ENCODE data around the gene ELF5.

The ELF5 gene

GRCh38 chr11:34513682-34514449 is at the start of gene ELF5:
Gene ELF5, minus strand, starts transcription at chr11:34513794. Its CDS starts 8,045 bp downstream, at chr11:34505749.
- no peak for DNase-seq

- no peak for DNase-seq
Observed at GRCh38 chr11:34562976-34563375, 49.4 kb upstream of the ELF5 start.

GRCh38 chr11:34560511-34560910 is 46.9 kb upstream of the ELF5 start:
- DNase-seq = no peak

DNA sequence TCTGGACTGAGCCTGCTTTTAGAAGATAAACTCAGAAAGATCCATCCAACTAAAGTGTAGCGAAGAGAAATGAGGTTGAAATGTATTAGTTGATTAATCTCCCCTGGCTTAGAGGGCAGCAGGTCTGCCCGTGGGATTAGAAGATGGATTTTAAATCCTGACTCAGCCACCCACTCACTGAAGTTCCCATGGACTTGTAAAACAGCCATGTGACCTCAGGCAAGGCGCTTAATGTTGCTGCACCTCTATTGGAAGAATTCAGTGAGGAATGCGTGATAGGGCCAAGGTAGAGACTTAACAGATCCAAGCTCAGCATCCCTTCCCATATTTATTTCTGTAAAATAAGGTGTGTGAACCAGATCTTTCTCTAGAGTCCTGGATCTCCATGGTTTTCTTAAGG is 45.1 kb upstream of the ELF5 start:
- DNase-seq = no peak

- no peak for DNase-seq
Observed at GRCh38 chr11:34558211-34558610, 44.6 kb upstream of the ELF5 start.

DNA sequence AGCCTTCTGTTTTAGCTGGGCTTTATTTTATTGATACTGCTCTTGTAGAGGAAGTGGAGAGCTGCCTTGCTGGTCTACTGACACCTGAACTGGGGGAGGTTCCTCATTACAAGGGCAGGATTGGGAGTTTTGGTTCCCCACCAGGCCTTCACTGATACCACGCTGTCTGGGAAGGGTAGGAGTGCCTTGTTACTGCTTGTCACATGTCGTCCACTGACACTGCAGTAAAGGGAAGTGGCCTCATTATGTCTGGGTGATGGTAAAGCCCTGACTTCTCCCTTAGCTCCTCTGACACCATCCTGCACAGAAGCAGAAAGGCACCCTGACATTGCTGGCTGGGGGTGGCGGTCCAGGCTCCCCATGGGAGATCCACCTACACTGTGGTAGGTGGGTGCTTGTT is 38.7 kb upstream of the ELF5 start:
- DNase-seq = no peak

DNA sequence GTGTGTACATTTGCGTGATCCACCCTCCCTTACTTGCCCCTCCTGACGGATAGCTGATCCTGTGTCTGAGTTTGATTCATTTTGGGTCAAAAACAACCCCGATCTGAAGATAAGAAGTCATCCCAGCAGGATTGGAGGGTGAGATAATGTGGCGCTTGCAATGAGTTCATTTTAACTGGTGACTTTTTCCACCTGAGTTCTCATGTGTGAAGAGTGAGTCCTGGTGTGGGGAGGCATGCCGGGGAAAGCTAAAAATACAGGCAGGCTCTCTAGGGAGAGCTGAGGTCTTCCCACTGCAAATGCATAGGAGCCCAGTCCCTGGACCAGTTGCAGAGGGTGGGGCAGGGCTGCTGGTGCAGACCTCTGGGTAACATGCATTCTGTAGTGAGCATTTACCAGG is 35.7 kb upstream of the ELF5 start:
- DNase-seq = no peak

- DNase-seq = no peak
Observed at GRCh38 chr11:34548278-34548677, 34.7 kb upstream of the ELF5 start.

DNA sequence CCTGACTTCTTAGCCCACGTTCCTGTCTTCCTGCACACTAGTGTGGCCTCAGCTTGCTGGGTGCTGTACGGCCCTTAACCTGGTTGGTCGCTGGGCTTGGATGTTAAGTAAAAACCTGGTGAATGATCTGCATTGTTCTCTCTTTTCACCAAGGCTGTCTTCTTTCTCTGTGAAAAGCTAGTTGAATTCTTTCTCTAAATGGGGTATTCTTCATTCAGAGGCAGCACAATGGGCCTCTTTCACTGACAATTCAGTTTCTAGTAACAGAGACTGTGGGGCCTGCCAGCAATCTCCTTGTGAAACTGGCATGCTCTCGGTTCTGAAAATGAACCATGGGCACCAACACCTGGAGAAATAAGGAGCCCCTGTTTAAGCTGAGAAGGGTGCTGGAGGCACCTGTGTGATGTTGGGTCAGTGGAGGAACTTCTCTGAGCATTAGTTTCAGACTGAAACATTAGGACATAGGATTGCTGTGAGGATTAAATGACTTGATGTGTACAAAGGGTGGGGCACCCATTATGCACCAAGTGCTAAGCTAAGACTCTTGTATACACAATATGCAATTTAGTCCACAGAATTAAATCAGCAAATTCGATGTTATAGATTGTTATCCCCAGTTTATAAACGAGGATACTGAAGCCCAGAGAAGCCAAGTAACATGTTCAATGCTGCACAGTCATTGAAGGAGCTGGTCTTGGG is 33.1 kb upstream of the ELF5 start:
- DNase-seq = no peak

GRCh38 chr11:34542089-34542488 is 28.5 kb upstream of the ELF5 start:
- DNase-seq = no peak

DNA sequence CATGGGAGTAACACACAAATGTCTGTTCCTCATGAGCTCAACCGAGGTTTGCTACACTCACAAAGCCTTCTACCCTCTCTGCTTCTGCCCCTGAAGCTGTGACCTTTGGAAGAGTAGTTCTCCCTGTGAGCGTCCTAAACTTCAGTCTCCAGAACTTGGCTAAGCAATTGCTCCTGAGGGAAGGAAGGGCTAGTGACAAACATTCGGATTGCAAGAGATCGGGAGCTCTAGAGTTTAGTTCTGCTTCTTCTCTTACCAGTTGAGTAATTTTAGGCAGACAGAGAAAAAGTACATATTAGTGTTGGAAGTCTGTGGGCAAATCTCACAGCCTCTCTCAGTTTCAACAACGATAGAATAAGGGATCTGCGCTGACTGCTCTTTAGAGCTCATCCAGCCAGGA is 27.3 kb upstream of the ELF5 start:
- DNase-seq = no peak

- DNase-seq = no peak
Observed at GRCh38 chr11:34537636-34538035, 24.0 kb upstream of the ELF5 start.

- DNase-seq = no peak
Observed at GRCh38 chr11:34536056-34536455, 22.5 kb upstream of the ELF5 start.

GRCh38 chr11:34534826-34535225 is 21.2 kb upstream of the ELF5 start:
- DNase-seq = no peak

DNA sequence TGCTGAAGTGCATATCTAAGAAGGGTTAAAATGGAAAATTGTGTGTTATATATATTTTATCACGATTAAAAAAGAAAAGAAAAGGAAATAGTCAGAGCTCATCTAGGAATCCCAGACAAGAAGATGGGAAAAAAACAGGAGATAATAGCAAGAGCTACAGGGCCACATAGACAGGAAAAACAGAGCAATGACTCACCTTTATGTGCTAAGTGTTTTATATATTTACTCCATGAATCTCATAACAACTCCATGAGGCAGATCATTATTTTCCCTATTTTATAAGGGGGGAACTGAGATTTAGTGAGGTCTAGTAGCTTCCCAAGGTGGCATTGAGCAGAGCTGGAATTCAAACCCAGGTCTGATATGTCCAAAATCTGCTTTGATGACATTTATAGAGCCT is 18.1 kb upstream of the ELF5 start:
- DNase-seq = no peak

- DNase-seq = no peak
Observed at GRCh38 chr11:34530545-34531234, 17.1 kb upstream of the ELF5 start.

GRCh38 chr11:34529643-34530042 is 16.0 kb upstream of the ELF5 start:
- no peak for DNase-seq

- no peak for DNase-seq
Observed at GRCh38 chr11:34528072-34528471, 14.5 kb upstream of the ELF5 start.

DNA sequence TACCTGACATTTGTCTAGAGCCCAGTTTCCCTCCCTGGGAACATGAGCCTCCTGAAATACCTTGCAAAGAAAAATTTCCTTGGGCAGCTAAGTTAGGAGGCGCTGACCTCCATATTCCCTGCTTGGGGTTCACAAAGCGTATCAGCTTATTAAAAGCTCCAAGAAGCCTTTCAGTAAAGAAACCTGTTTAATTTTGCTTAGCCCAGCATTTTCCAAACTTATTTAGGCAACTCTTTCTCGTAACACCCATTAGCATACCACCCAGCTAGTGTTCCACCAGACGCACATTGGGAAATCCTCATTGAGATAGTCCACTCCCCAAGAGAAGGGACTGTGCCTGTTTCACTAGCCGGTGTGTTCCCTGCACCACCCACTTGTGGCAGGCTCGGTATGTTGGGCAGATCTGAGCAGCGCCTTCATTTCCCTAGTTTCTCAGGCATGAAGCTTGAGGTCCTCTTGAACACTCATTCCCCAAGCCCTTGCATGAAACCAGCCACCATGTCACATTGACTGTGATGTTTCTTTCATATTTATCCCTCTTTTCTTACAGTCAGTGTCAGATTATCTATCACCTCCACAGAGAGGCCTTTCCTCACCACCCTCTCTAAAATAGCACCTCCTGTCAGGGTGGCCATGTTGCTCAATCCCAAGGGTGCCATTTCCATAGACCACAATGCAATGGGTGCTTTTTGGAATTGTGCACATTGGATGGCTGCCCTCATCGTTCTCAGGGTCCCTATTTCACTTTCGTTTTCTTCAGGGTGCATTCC is 12.5 kb upstream of the ELF5 start:
- DNase-seq = no peak

GRCh38 chr11:34525098-34525497 is 11.5 kb upstream of the ELF5 start:
- no peak for DNase-seq

DNA sequence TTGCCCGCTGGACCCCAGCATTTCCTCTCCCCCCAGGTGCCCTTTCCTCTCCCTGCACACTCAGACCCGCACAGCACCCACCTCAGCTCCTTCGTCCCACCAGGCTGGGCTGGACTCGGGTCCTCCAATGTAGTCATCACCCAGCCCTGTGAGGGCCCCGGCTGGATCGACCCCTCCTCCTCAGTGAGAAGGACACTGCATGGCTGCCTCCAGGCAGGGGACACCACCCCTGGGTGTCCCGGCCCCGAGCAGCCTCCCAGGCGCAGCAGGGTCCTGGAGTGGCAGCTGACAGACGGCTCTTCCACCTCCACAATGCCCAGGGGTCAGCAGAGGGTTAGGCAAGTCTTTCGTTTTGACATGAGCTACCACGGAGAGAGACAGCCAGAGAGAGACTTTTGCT is 11.1 kb upstream of the ELF5 start:
- DNase-seq = no peak

- no peak for DNase-seq
Observed at GRCh38 chr11:34523053-34523452, 9.5 kb upstream of the ELF5 start.

DNA sequence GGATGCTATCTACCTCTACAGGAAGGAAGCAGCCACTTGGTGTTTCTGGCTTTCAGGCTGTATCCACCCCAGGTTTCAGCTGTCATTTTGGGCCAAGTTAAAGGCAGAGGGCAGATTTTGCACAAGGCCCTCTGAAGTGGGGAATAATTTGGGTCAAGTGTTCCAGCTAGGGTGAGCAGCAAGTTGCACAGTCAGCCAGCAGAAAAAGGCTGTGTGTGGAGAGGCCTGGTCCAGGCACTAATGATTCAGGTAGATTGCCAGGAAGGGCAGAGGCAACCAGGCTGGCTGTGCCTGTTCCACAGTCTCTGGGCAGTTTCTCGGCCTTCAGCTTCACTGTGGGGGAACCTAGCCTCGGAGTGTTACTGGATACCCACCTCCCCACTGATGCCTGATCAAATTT is 8.6 kb upstream of the ELF5 start:
- DNase-seq = no peak

Measured in NCI-H1930 (cell line).